Medulla oblongata (tissue), 1 donor: Measurements from ENCODE around the gene ARL10.

Experiments used
- DNase-seq: peaks from one replicate; pipeline ENCODE4 v3.0.0-alpha.2; 2015; ENCODE audit errors: extremely low spot score

Gene ARL10, protein sequence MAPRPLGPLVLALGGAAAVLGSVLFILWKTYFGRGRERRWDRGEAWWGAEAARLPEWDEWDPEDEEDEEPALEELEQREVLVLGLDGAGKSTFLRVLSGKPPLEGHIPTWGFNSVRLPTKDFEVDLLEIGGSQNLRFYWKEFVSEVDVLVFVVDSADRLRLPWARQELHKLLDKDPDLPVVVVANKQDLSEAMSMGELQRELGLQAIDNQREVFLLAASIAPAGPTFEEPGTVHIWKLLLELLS

DNA sequence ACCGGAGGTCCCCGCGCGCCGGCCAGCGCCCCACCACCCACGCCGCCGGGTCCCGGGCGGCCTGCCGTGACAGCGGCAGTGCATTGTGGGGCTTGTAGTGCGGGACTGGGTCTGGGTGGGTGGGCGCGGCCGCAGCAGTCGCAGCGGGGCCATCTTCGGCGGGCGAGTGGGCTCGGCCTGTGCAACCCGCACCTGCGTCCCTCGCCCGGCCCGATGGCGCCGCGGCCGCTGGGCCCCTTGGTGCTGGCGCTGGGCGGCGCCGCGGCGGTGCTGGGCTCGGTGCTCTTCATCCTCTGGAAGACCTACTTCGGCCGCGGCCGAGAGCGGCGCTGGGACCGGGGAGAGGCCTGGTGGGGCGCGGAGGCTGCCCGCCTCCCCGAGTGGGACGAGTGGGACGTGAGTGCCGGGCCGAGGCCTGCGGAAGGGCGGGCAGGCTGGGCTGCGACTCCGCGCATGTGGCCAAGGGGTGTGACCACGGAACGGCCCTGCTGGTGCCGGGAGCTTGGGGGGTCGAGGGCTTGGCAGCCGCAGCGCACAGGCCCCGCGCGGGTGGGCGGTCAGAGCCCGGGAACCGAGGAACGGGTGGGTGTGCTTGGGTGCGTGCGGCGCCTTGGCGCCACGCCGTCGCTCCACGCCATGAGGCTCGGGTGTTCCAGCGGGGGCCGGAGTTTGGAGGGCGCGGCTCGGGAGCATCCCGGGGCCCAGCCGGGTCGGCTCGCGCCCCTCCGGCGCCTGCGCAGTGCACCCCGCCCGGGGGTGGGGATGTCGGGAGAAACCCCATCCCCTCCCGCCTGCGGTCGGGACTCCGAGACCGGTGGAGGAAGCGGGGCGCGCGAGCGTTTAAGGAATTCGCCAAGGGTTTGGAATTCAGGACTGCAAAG, at the start of gene ARL10:
TSS of gene ARL10 (plus strand) at position 137 of the 881 bp plus-strand sequence. CDS start at position 214, 77 bp downstream.
- DNase-seq = peak; percentile 27

DNA sequence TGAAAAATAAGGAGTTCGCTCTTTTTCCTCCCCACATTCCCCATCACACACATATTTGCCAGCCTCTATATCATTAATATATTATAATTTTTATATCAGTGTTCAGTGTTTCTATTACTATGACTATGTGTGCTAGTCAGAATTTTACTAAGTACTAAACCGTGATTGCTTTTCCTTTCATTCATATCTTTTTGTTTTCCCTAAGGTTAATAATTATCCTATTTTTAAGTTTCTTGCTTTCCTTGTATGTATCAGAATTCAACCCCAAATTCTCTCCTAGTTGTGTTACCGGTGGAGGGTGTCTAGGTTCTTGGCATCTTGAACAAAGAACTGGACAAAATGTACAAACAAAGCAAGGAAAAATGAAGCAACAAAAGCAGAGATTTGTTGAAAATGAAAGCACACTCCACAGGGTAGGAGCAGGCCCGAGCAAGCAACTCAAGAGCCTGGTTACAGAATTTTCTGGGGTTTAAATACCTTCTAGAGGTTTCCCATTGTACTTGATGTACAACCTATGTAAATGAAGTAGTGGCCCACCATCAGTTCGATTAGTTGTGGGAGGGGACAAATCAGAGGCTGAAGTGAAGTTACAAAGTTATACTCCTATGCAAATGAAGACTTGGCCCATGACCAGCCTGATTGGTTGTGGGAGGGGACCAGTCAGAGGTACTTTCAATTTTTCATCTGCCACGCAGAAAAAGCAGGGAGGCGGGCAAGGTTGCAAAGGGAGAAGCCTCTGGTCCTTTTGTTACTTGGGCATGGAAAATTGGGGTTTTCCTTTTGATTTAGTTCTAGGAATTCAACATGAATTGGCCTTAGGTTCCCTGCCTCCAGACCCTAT, 47.5 kb upstream of the ARL10 start:
- DNase-seq = no peak

DNA sequence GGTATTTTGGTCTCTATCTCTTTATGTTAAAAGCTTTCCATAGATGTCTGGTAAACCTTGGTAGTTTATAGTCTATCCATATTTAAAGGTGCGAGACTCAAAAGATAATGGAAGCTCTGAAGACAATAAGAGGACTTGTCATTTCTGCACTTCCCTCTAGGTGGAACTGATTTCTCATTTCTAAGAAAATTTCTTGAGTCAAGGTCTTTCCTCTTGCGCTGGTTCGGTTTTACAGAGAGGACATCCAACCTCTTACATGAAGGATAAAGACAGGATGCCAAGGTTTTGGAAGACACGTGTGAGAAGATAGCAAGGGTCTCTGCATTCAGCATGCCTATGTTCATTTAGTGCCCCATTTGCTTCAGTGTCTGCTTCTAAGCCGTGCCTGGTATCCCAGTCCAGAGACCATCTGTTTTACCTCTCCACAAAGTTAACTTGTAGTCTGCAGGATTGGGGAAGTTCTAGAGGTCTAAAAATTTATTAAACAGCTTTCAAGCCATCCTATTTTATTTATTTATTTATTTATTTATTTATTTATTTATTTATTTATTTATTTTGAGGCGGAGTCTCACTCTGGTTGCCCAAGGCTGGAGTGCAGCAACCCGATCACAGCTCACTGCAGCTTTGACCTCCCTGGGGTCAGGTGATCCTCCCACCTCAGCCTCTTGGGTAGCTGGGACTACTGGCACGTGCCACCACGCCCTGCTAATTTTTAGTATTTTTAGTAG, 45.3 kb upstream of the ARL10 start:
- no peak for DNase-seq

DNA sequence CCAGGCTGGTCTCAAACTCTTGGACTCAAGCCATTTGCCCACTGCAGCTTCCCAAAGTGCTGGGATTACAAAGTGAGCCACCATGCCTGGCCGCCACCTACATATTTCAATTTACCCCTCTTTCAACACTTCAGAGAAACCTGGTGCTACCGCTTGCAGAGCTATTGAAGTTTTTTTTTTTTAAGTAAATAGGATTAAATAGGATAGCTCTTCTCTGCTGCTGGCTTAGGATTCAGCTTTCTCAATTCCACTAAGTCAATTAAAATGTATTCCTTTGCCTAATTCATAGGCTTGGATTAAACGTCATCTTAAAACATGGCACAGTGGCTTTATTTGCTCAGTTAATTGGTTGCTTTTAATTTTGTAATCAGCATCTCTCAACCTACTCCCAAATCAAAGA, 44.7 kb upstream of the ARL10 start:
- DNase-seq = no peak

DNA sequence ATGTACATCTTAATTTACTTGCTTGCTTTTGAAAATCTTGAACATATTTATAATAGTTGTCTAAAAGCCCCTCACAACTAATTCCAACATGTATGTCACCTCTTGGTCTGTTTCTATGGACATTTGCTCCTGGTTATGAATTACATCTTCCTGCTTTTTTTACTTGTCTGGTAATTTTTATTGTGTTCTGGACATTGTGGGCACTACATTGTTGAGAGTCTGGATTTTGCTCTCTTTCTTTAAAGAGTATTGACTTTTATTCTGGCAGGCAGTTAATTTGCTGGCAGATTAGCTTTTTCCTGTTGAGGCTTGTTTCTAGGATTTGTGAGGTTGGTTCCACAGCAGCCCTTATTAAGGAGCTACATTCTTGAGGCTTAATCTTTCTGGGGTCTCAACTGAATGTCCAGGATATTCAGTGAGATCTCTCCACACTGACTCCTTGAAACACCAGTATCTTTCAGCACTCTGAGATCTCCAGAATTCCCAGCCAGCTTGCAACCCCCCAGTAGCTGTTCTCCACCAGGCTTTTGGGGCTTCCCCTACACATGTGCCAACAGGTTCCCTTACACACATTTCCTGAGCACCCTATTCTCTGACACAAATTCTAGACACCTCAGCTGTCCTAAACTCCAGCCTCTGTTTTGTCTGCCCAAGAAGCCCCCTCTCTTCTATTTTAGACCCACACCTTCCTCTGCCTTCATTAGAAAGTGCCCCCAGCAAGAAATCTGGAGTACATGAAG, 31.1 kb upstream of the ARL10 start:
- no peak for DNase-seq

DNA sequence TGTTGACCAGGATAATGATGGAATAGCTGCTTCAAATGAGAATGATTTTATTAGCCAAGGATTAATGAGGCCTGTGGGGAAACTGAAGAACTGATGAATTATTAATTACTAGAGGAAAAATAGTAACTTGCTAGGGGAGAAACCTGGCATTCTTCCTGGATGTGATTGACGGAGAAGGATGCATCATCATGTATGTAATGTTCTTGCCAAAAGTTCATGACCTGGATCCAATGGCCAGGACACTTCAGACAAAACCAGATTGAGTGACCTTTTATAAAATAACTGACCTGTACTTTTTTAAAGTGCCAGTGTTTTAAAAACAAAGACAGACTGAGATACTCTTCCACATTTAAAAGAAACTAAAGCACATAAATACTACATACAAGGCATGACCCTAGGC, 27.4 kb upstream of the ARL10 start:
- DNase-seq = no peak

DNA sequence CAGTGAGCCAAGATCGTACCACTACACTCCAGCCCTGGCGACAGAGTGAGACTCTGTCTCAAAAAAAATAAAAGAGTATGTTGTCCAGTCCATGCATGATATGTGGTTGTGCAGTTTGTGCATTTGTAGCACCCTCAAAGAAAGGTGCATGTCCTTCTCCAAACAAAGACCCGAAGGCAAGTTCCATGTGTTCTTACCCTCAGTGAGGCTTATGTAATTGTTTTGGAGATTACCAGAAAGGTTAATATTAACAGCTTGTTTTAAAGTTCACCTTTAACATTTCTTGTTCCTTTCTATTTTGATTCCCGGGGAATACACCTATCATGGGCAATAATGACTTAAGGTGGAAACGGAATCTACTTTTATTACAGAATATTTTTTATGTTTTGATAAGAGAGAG, 26.0 kb upstream of the ARL10 start:
- DNase-seq = no peak

DNA sequence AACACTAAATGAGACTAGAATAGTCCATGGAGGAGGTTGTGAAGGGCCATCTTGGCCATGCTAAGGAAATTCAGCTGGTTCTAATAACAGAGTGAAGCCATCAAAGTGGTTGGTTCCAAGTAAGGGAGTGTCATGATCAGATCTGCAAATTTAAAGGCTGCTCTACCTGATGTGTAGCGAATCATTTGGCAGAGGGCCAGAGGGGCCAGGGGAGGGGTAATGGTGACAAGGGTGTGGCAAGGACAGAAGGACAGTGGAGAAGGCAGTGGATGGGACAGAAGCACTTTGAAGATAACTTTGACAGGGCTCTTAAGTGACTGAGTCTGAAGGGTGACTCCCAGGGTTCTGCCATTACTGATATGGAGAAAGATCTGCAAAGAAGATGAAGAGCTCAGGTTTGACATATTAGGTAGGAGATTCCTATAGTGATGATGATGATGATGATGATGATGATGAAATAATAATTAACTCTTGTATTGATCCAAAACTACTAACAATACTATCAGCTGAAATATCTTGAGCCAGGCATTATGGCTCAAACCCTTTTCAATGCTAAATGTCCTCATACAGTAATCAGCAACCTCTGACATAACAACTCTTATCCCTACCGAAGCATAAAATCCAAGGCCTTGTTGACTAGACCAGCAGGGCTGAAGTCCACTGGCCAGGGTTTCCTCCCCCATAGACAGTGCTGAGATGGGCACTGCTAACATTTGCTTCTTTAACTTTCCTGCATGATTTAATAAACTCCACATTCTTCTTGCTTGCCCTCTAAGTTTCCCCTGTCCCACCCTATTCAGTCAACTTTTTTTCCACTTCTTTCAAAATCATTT, 23.7 kb upstream of the ARL10 start:
- no peak for DNase-seq

DNA sequence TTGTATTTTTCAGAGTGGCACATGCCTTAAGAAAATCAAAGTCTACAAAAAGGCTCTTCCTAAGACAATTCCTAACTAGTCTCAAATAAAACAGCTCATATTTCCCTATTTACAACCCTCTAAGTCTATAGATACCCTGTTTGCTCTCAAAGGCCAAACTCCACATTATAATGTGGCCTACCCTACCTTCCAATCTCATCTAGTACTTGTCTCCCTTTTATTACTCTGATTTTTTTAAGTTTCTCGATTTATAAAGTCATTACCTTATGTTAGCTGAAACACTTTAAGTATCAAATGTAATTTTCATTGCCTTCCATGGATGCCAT, 23.2 kb upstream of the ARL10 start:
- DNase-seq = no peak

DNA sequence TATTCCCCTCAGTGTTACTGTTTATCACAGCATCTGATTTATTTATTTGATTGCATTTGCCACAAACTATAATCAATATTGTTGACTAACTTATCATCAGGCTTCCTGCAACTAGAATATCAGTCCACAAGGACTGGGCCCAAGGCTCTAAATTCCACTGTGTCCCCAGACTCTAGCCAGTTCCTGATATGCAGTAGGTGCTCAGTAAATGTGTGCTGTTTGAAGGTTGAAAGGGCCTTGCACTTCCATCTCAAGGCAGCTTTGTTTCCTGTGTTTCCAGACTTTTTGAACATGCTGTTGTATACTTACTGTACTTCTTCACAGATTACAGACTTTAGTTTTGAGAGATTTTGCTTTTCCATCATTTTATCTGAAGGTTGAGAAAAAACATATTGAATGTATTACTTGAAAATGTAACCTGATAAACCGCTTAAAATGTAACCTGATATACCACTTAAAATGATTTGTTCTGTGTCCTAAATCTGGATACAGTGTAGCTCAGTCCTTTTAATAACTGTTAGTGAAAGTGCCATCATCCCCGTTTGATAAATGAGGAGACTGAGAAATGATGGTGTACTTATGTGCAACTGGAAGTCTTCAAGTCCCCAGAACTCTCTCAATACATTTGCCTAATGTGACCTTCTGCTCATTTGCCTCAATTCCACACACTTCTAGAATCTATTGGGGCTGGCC, 22.4 kb upstream of the ARL10 start:
- no peak for DNase-seq

DNA sequence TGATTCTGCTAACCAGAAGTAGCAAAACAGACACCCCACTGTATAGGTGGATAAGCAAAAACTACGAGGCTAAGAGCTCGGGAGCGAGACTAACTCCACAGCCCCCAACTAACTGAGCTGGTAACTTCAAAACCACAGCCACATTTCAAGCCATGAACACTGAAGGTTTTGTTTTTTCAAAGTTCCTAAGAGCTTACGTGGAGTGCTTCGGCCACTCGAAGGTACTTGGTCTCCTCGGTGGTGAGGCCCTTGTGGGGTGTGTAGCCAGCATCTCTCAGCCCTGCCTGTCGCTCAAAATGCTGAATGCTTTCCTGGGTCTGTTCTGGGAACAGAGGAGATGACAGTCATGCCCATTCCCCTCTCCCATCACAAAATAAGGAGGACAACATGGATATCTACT, 14.9 kb upstream of the ARL10 start:
- no peak for DNase-seq

DNA sequence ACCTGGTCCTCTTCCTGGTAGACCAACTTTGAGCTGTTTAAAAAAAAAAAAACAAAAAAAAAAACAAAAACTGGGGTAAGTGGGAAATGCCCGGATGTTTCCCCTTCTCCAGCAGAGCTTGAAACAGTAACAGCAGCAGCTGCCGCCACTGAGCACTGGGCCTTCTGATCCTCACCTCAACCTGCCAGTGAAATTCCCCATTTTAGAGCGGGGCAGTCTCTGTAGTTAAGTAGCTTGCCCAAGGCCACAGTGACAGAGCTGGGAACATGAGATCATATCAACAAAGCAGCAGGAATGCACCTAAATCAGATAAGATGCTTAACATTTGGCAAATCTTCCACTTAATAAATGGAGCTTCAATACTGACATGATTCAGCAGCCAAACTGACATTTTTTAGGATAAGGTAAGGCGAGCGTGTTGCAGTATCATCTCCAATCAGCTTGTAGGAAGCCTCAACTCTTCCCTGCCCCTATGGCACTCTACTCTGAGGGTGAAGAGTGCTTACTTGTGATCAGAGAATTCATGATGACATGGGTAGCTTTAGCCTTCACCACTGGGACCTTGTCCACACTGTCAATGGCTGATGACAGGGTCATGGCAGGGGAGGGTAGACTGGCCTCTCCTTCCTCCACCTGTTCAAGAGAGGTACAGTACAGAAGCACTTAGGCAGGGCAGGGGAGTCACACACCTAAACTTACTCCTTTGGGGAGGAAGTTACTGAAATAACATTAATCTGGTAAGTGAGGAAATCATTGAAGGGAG, 13.0 kb upstream of the ARL10 start:
- DNase-seq = no peak

DNA sequence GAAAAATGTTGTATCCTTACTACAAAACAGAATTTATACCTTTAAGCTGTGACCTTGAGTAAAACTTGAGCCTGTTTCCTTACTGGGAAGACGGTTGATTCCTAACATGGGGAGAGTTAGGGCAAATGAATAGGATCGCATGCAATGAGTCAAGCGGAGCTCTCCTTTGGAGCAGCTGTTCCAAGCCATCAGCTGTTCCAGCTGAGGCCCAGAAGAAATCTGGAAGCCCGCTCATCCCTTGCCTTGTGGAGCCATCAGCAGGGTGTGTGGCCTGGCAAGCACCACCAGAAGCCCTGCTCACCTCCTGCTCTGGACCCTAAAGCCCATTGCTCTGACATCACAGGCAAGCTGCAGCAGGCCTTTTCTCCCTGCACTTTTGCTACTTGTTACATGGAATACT, 11.8 kb upstream of the ARL10 start:
- no peak for DNase-seq

DNA sequence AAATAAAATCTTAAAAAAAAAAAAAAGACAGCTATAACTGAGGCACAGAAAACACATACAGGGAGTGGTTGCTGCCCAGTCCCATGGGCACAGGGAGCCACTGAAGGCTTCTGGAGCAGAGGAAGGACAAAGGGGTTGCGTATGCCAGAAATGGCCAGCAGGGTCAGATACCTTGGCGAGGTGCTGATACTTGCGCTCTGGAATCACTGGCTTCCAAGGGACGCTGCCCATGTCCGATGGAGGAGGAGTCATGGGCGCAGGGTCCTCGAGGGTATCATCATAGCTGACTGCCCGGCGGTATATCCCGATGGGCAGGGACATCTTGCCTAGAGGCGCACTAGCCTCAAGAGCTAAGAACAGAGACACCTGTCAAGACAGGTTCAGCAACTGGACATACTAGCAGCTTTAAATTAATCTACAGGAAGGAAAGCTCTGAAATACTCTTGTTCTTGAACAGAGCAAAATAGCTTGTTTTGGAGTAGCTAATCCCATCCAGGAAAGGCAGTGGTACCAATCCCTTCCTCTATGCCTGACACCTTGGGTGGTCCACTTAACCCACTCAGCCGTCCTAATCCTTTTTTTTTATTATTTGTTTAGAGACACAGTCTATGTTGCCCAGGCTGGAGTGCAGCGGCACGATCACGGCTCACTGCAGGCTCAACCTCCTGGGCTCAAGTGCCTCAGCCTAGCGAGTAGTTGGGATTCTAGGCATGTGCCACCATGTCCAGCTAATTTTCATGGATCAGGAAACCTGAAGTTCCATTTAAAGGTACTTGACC, 9.7 kb upstream of the ARL10 start:
- no peak for DNase-seq

DNA sequence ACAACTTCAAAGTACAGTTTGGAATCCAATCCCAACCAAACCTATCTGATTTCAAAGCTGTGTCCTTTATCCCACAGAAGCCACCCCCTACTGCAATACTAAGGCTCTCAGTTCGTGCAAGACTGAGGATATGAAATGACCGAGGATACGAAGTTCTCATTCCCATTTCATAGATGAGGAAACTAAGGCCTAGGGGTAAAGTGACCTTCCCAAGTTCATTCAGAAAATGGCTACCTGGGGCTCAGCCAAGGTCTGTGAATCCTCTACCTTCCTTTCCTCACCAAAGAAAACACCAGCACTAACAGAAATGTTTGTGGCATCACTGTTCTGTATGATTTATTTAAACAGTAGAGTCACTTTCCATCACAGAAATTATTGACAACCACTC, 9.1 kb upstream of the ARL10 start:
- no peak for DNase-seq

DNA sequence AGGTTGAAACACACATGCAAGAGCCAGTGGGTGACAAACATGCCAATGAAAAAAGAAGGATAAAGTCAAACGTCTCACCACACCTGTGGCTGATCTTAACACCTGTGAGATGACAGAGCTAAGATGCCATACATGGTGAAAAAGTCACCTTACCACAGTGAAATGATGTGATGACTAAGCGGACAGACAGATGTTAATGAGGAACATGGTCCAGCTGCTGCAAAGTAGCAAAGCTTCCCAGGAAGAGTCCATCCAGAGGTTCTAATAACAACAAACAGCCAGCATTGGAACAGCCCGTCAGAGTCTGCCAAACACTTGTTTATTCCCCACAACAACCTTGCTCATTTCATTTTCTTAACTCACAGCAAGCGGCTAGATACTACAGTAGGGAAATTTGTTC, 5.6 kb upstream of the ARL10 start:
- DNase-seq = no peak

DNA sequence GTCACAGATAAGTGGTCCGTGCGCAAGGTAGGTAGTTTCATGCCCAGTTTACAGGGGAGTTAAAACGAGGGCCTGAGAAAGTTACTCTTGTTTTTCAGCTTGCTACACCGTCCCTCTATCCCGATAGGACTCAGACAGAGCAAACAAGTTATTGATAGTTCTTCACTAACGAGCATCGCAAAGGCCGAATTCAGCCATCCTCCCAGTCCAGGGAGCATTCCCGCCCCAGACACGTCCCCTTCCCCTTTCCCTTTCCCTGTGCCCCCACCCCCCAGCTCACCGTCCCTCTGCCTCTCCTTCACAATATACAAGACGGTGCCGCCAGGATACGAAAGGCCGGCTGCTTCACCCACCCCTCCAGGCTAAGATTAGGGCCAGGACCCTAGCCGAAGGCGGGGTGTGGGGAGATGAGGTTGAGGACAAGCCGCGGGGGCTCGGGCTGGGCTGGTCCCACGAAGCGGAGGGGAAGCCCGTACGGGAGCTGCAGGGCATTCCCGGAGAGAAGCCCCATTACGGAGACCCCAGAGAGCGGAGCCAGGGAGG, 4.3 kb upstream of the ARL10 start:
- DNase-seq = peak; percentile 11
